Daoy (cell line): Measurements from ENCODE around the gene SRSF1. TPM values are rescaled to one million over a fixed set of nuclear protein-coding genes. Genes with fewer than 3 reads are reported as not detected.
A peak's percentile ranks its signal among the peaks of the same experiment; 100 is the strongest.

ENCODE experiments used
- DNase-seq: peaks from one replicate; pipeline ENCODE4 v3.0.0-alpha.2; 2015; ENCODE audit warnings: low read depth
- total RNA-seq: library from RNA; depleted of rRNA; stranded (reverse); fragments of >200 nt; shearing (Covaris generic); gene quantifications from 2 replicates; pipeline ENCODE4 v1.2.3, GENCODE V29; 2014

Gene SRSF1
- total RNA-seq, 1 experiment from 2014 or later, result 499 TPM

DNA sequence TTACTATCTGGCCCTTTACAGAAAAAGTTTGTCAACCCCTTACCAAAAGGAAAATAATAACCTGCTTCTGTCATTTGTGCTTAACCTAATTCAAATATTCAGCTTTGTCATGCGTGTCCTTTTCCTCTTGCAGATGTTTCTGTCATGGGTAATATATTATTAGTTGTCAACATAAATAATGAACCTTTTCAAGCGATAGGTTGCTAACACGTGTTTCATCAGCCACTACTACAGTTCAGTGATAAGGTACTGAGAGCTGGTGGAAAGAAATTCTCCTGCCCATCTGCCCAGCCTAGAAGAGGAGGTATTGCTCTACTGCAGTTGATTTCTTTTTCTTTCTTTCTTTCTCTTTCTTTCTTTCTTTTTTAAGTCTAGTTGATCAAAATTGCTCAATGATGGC lies 12.0 kb upstream of the SRSF1 start:
- DNase-seq, result no peak

DNA sequence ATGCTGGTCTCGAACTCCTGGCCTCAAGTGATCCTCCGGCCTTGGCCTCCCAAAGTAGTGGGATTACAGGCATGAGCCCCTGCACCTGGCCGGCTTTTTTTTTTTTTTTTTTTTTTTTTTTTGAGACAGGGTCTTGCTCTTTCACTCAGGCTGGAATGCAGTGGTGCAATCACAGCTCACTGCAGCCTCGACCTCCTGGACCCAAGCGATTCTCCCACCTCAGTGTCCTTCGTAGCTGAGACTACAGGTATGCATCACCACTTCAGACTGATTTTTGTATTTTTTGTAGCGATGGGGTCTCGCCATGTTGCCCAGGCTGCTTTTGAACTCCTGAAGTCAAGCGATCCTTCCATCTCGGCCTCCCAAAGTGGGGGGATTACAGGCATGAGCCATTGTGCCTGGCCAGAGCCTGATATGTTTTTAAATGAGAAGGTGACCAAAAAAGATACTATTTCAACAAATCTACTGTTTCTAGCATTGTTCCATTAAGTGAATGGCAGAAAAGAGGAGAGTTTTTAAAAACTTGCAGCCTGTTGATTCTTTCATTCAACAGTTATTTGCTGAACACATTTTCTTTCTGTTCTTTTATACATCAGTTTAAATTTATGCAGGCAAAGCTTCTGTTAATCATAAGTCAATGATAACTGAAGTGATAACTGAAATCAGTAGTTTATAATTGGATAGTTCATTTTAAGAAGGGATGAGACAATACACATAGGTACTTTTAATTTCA lies 3.2 kb upstream of the SRSF1 start:
- no peak for DNase-seq

DNA sequence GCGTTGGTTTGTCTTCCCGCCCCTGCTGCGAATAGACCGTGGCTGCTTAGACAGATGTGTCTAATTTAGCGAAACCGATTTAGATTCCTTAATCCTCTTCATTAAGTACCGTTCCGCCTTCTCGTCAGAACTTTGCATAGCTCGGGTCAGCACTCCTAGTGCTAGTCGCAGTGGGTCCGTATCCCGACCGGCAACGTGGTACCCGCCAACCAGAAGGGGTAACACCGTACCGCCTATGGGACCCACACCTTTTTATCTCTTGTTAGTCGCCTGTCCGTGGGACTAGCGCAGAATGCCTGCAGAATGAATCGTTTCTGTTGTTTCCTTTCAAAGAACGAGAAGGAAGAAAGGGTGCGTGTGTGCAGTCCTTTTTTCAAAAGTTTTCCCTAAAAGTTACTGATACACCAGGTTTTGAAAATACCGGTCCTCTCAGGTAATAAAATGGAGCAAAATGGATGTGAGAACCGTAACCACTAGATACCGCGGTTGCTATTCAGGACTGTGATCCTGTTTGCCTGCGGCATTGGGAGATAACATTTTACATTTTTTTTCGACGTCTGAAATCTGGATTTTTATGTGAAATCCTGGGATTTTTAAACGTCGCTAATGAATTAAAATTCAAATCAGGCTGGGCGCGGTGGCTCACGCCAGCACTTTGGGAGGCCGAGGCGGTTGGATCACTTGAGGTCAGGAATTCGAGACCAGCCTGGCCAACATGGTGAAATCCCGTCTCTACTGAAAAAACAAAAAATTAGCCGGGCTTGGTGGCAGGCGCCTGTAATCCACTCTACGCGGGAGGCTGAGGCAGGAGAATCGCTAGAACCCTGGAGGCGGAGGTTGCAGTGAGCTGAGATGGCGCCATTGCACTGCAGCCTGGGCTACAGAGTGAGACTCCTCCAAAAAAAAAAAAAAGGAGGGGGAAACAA lies 998 bp upstream of the SRSF1 start:
- no peak for DNase-seq

DNA sequence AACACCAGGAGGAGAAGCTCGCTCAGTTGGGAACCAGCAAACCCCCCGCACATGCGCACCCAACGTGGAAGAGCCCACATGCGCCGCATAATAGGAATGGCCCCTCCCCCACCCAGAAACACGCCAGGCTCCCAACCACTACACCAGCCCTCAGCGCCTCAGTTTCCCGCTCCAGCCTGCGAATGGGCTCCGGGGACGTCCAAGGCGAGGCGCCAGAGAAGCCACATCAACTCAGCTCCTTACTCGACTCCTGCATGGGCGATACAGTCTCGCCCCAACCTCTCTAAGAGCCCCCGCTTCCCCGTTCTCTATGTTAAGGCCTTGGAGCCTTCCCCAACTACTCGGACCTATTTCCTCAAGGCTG lies 504 bp downstream of the SRSF1 start:
- peak; percentile 74 for DNase-seq

DNA sequence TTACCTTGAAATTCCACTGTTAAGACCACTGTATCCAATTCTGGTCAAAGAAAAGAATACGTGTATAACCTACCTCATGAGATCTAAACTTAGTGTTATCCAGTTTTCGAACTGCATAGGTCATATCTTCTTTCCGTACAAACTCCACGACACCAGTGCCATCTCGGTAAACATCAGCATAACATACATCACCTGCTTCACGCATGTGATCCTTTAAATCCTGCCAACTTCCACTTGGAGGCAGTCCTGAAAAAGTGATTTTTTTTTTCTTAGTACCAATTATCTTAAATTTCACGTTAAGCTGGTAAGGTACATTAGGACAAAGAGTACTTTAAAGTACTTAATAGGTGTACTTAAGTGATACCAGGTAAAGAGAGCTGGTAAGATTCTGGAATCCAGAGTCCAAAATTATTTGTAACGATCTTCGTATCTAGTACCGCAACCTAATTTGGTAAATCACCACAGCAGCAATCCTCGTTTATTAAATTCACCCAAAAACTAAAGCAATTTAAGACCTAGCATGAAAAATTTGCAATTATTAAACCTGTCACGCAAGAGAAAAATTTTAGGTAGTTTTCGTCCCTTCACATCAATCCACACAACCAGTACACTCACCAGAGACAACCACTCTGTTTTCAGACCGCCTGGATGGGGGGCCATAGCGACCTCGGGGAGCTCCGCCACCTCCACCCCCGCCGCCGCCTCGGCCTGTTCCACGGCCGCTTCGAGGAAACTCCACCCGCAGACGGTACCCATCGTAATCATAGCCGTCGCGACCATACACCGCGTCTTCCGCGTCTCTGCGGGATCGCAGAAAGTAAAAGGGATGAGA lies 1.1 kb downstream of the SRSF1 start:
- no peak for DNase-seq

DNA sequence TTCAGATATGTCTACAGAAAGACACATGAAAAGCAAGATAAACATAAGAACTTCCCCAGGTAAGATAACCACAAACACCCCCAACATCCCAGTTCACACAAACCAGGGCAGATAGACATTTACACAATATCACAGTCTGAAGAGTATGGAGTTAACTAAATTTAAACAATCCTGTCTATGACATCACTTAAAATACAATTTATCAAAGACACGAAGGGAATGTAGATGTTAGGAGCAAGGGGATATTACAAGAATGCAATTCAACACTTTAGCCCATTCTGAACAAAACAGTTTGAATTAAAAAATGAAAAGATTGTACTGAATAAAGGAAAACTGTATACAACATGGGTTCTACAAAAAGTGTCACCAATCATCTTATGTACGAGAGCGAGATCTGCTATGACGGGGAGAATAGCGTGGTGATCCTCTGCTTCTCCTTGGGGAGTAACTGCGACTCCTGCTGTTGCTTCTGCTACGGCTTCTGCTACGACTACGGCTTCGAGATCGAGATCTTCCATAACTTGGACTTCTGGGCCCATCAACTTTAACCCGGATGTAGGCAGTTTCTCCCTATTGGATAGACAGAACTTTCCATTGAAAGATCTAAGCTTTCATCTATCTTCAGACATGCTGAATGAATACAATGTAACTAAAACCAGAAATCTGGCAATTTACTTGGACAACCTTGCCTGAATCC lies 1.9 kb downstream of the SRSF1 start:
- no peak for DNase-seq

DNA sequence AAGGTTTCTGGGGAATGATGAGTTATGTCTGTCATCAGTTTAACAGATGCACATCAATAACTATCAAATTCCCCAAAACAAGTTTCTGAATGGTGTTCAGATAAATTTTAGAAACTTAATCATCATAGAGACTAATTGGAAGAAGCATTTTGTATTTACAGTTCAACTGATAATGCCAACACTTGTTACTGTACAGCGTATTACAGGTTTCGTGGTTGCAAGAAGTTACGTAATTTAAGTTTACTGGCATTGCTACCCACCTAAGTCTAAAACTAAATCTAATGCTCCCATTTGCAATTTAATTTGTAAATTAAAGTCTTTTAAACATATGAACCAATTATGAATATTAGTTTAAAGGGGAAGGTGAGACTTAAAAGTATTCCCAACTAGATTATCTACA lies 3.0 kb downstream of the SRSF1 start:
- DNase-seq, result no peak

DNA sequence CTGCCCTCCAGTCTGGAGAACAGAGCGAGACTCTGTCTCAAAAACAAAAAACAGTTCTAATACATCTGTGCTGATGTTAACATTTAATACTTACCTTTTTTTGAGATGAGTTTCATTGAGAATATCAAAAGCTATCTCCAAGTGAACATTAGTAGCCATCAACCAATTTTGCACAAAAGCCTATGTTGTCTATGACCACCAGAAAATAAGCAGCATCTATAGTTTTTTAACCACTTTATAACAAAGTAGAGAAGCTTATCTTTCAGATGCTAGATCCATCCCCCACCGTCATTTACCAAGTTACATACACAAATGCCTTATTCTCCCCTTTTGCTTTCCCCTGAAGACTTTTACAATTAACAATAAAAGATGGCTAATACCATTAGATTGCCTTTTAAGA lies 4.1 kb downstream of the SRSF1 start:
- no peak for DNase-seq

DNA sequence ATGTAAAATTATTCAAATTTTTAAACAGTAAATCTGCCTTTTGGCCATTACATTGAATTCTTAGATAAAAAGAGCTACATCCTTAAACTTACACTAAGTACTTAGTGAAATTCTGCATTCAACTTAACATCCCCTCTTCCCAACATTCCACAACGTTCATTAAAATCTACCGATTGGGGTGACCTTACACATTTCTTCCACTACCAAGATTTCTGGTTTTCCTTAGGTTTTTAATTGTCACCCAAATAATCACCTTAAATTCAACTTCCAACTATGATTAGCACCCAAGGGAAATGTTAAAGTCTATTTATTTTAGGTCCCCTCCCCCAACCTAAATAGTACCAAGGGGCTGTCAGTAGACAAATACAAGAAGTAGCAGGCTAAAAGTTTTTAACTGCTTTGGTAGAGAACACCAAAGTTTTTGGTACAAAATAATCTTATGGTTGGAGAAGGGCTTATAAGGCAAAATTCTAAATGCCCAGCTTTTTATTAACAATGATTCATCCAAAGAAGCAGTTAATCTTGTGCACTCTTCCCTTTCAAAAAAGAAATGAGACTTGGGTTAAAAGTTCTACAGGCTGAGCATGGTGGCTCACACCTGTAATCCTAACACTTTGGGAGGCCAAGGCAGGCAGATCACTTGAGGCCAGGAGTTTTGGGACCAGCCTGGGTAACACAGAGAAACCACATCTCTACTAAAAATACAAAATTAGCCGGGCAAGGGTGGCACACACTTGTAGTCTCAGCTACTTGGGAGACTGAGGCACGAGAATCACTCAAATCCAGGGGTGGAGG lies 4.7 kb downstream of the SRSF1 start:
- no peak for DNase-seq

DNA sequence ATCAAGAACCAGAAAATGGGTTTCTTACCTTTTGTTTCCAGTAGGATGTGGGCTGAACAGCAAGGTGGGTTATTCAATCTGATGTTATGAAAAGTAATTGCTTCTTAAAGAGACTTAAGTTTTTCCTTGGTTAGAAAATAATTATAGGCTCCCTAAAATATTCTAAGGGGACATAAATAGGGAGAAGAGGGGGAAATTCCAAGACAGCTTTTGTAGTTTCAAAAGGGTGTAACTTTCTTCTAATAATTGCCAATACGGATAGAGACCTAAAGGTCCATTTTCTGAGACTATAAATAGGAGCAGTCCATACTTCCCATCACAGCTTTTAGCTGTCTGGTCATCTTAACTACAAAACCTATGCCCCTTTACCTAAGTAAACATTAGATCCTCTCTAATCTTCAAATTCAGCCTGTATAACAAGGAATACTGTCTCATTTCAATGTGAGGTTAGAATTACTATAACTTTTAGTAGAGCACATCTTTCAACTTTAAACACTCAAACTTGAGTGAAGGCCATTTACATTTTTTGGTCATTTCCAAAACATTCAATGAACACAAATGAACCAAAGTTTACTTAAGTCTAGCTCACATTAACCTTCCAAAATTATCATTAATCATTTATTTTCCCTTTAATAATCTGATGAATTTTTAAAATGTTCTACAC lies 5.5 kb downstream of the SRSF1 start:
- DNase-seq, result no peak

DNA sequence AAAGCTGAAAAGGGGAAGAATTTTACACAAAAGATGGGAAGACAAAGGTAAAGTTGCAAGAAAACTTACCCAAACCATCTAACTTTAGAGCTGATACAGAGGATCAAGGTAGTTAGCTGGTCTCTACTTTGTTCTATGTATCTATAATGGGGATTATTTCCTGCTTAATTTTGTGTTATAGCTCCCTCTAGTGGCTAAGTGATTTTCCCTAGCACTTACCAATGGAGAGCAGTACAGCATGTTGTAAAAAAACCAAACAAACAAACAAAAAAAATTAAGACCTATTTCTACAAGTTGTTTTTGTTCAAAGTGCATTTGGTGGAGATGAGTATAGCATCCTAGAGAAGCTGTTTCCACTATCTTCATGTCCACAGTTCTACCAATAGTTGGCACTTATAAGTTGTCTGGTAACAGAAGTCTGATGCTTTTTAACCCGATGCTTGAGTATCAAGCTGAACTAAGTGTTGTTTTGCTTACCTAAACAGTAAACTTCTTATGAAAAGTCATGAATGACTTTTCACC lies 7.5 kb downstream of the SRSF1 start:
- peak; percentile 23 for DNase-seq

DNA sequence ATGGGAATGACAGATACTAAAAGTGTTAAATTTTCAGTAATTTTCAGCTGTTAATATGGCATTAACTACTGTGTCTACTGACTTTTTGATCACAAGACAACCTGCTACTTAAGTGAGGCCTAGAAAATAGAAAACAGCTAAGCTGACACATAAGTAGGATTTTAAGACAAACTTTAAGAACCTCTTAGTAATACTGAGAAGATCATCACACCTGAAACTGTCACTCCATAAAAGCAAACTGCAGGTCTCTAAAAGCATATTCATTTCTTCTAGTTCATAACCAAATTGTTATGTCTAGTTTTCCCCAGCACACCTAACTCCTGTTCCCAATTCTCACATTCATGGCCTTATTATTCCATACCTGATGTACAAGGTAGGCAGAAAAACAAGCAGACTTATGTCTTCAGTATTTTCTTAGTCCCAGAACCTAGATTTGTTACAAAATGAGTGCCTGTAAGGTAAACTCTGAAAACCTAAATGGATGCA lies 8.0 kb downstream of the SRSF1 start:
- no peak for DNase-seq

DNA sequence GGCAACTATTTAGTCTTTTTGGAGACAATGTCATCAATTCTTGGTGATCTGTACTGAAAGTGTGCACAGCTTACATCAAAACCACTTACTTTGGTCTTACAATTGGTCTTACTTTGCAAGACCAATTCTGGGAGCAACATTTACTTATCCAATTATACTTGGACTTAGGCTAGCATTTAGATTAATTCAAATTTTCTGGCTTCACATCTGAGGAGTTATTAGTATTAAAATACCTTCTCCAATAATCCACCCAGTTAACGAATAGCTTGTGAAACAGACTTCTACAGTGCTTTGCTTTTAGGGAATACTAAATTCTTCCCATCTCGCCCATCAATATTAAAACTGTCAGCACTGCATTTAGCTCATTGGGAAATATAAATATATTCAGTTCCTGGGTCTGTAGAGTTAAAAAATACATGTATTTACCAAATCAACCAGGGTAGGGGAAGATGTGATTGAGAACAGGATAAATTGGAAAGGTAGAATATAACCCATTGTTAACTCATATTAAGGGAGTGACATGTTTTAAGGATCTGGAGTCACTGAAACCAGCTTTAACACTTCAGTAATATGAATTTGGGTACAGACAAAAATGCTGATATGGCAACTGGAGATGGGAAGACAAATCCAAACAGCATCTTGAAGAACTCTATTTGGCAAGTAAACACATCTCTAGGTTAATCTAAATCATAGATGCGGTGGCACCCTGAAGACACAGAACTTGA lies 9.8 kb downstream of the SRSF1 start:
- DNase-seq, result no peak

DNA sequence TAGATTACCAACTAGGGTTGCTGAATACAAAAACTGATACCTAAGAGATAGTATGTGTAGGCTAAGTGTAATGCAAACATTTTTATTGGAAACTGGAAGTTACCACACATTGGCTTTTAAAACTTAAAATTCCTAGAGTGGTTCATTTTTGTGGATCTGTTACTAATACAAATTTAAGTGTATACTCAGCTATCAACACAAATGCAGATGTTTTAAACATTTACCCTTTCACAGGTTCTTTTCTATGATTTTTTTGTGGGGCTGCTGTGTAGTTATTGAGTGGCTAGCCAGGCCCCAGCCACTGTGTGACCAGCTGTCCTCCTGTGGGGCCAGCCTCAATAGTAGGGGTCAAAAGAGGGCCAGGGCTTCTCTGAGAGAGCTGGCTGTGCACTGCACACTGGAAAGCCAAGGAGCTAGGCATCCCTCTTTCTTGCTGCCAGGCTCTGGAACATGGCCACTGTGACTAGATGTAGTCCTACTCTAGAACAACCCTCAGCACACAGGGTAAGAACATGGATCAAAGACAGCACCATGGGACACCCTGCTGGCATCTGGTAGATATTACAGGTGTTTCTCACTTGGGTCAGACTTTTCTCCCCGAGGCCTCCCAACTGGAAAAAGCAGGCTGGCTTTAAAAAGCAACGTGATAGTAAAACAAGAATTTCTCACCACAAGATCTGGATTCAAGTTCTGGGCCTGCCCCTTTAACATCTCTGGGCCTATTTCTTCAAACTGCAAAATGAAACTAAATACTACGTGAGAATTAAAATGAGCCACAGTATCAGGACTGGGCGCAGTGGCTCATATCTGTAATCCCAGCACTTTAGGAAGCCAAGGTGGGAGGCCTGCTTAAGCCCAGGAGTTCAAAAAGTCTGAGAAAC lies 11.7 kb downstream of the SRSF1 start:
- DNase-seq, result peak; percentile 62

DNA sequence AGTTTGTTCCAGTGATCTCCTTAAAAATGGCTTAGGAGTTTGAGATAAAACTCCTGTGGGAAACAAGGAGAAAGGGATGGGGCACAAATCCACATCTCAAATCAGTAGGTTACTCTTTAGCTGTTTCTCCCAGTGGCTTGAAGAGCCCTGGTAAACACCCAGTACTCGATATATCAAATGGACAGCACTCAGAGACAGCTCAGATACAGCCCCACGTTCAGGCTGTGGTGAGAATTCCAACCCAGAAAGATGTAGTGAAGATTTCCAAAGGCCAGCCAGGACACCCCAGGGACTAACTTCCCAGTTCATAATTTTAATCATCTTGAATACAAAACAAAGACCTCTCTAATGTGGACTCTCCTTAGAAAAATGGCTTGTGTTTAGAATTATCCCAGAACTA lies 12.6 kb downstream of the SRSF1 start:
- no peak for DNase-seq

DNA sequence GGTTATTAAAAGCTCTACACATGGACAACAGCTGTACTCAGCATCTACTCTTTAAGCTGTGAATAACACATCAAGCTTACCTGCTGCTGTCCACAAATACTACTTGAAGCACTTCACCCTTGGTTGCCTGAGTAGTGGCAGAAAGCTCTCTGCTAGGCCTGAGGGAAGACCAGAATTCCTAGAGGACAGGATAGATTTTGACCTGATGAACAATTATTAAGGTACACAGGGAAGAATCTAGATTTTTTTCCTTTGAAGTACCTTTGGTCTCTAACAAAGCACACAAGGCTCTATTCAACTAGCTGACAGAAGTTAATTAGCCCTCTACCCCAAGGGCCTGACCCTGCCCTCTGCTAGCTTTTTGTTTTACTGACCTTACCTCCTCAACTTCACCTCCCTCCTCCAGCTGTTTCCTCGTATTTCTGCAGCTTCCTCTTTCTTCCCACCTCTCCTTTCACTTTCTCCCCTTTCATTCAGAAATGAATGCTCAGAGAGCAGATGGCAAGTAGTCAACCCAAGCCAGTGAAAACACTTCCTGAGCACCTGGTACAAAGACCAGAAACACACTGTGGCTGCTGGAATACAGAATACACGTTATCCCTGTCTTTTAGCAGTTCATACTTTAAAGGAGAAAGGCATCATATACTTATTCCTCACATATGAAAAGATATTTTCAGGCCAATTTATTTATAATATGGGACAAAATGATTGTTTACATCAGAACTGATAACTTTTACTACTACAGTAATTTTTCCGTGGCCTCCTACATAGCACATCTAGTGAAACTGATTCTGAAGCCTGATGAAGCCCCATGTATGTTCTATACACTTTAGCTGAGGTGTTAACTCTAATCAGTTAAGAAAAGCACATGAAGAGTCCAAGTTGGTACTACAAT lies 13.3 kb downstream of the SRSF1 start:
- DNase-seq, result no peak

DNA sequence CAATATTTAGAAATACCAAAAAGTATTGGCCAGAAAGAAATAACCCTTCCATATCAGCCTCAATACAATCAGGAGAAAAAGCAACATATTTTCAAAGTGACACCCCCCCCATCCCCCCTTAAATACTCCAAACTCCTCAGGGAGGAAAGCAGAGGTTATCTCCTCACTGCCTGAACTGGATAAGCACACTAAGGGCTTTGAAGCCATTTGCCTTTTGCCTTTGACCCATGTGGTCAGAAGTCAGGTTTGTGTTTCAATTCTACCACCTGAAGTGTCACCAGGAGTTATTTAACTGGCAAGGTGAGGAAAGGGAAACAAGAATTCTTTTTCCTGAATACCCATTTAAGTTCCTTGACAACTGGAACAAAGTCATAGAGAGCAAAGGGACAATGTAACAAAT lies 15.5 kb downstream of the SRSF1 start:
- no peak for DNase-seq
